ENCODE measurements around the gene SLC9A3.

DNA sequence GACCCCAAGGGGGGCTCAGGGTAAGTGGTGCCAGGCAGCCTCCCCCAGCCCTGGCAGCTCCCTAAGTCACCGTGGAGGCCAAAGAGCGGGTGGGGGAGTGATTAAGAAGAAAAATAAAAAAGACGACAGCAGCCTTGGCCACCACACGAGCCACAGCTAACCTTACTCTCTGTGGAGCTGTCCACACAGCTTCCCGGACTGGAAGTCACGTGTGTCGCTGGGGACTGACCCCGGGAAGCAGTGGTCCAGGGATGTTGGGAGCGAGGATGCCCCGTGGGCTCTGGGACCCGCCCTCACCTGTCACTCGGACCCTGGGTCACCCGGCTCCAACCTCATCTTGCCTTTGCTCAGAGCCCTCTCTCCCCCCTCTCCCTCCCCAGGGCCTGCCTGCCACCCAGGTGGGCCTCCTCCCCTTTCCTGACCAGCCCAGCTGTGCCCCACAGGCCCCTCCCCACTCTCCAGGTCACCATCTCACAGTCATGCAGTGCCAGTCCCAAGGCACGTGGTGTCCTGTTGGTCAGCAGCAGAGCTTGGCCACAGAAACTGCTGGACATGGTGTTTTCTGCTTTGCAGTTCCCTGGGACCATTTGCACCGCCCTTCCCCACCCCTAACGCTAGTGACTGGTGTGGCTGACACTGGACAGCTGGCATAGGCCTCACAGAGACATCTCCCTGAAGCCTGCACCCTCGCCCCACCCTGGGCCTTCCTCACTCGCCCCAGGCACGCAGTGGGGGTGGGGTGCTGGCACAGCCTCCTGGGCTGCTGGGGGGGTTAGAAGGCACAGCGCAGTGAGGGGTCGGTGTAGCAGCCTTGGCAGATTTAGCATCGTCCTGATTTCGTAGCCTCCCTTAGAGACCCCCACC lies 91.1 kb downstream of the SLC9A3 start:
- TF ChIP-seq CTCF (IDR thresholded peaks at IDR 0.05; ENCODE audit: low read depth, low read length) (no peak), EZH2phosphoT487 (IDR thresholded peaks at IDR 0.05; ENCODE audit: low read depth) (no peak)
